Neural cell (in vitro differentiated cells): ENCODE data around the gene NR5A1. TPM values are rescaled to one million over a fixed set of nuclear protein-coding genes. Genes with fewer than 3 reads are reported as not detected.

ENCODE experiments used
- H2AFZ ChIP-seq: fragments of 200-600, 300-800 bp; sonication (generic), shearing (Covaris generic); 2 replicates; pipeline ENCODE4 v1.6.0; 2014; ENCODE audit warnings: low read depth, mild to moderate bottlenecking, antibody characterized with exemption, low read length, moderate library complexity
- H3F3A ChIP-seq: fragments of 200-600 bp; shearing (Covaris generic); 2 replicates; pipeline ENCODE4 v1.6.1; 2016; ENCODE audit warnings: mild to moderate bottlenecking, moderate library complexity, mixed read lengths, antibody characterized with exemption, low read length; ENCODE audit not compliant: insufficient read depth, poor library complexity, severe bottlenecking
- H3K27ac ChIP-seq: fragments of 200-600, 300-800 bp; sonication (generic), shearing (Covaris generic); 2 replicates; pipeline ENCODE4 v1.5.1; 2014; ENCODE audit warnings: mild to moderate bottlenecking, low read length, moderate library complexity
- H3K27me3 ChIP-seq: fragments of 300-800, 200-600 bp; sonication (generic), shearing (Covaris generic); 2 replicates; pipeline ENCODE4 v1.6.0; 2014; ENCODE audit warnings: mild to moderate bottlenecking, low read depth, low read length, moderate library complexity; ENCODE audit not compliant: insufficient read depth
- H3K36me3 ChIP-seq: fragments of 300-800, 200-600 bp; sonication (generic), shearing (Covaris generic); 2 replicates; pipeline ENCODE4 v1.5.1; 2014; ENCODE audit warnings: mild to moderate bottlenecking, antibody characterized with exemption, low read length, moderate library complexity; ENCODE audit not compliant: insufficient read depth
- H3K4me2 ChIP-seq: fragments of 300-800, 200-600 bp; sonication (generic), shearing (Covaris generic); 2 replicates; pipeline ENCODE4 v1.6.0; 2014; ENCODE audit warnings: mild to moderate bottlenecking, low read length
- H3K4me3 ChIP-seq: fragments of 300-800, 200-600 bp; sonication (generic), shearing (Covaris generic); 2 replicates; pipeline ENCODE4 v1.5.1; 2014; ENCODE audit warnings: mild to moderate bottlenecking, low read length, moderate library complexity
- H3K79me2 ChIP-seq: fragments of 200-600 bp; shearing (Covaris generic); replicated peaks from 2 replicates; pipeline ENCODE4 v1.6.0; 2014; ENCODE audit warnings: mild to moderate bottlenecking, low read length, moderate library complexity; ENCODE audit not compliant: insufficient read depth
- H3K9ac ChIP-seq: fragments of 300-800, 200-600 bp; sonication (generic), shearing (Covaris generic); 2 replicates; pipeline ENCODE4 v1.6.1; 2016; ENCODE audit warnings: mild to moderate bottlenecking, low read length, mixed read lengths
- H3K9me2 ChIP-seq: fragments of 200-600 bp; shearing (Covaris generic); 2 replicates; pipeline ENCODE4 v1.6.1; 2016; ENCODE audit warnings: mild to moderate bottlenecking, low read length, mixed read lengths; ENCODE audit not compliant: insufficient read depth
- H3K9me3 ChIP-seq: fragments of 200-600, 300-800 bp; sonication (generic), shearing (Covaris generic); 2 replicates; pipeline ENCODE4 v1.6.1; 2016; ENCODE audit warnings: mild to moderate bottlenecking, mixed run types, low read length, moderate library complexity, mixed read lengths
- H4K20me1 ChIP-seq: fragments of 200-600 bp; shearing (Covaris generic); 2 replicates; pipeline ENCODE4 v1.6.1; 2016; ENCODE audit warnings: mild to moderate bottlenecking, mixed run types; ENCODE audit not compliant: insufficient read depth
- EP300 ChIP-seq: fragments of 450-650 bp; conservative IDR thresholded peaks from 2 replicates; pipeline ENCODE4 v1.6.1; 2014; ENCODE audit warnings: antibody characterized with exemption, mild to moderate bottlenecking, moderate library complexity; ENCODE audit not compliant: poor library complexity, severe bottlenecking
- EZH2 ChIP-seq: fragments of 200-600, 300-800 bp; shearing (Covaris generic), sonication (generic); IDR thresholded peaks from 2 replicates; pipeline ENCODE4 v1.6.1; 2014; ENCODE audit warnings: antibody characterized with exemption, low read length, borderline replicate concordance, mild to moderate bottlenecking; ENCODE audit not compliant: insufficient read depth, poor library complexity, severe bottlenecking
- MXI1 ChIP-seq: fragments of 450-650 bp; conservative IDR thresholded peaks from 2 replicates; pipeline ENCODE4 v1.6.1; 2014; ENCODE audit warnings: antibody characterized with exemption, mild to moderate bottlenecking; ENCODE audit not compliant: poor library complexity, severe bottlenecking
- POLR2AphosphoS5 ChIP-seq: IDR thresholded peaks from 2 replicates; pipeline ENCODE4 v1.6.1; 2012
- RAD21 ChIP-seq: fragments of 450-650 bp; conservative IDR thresholded peaks from 2 replicates; pipeline ENCODE4 v1.6.1; 2014; ENCODE audit warnings: antibody characterized with exemption, mild to moderate bottlenecking, moderate library complexity
- SMC3 ChIP-seq: fragments of 450-650 bp; conservative IDR thresholded peaks from 2 replicates; pipeline ENCODE4 v1.6.1; 2014; ENCODE audit warnings: antibody characterized with exemption, mild to moderate bottlenecking, moderate library complexity; ENCODE audit not compliant: poor library complexity
- TAF1 ChIP-seq: IDR thresholded peaks from 2 replicates; pipeline ENCODE4 v1.6.1; 2012; ENCODE audit warnings: low read depth
- polyA plus RNA-seq: library from polyadenylated mRNA; depleted of rRNA; stranded (reverse); fragments of >200 nt; gene quantifications from 2 replicates; pipeline ENCODE4 v1.2.3, GENCODE V29; 2014
- TF ChIP-seq, protein P1 (sequence below): fragments of 450-650 bp; IDR thresholded peaks from 2 replicates; pipeline ENCODE4 v1.5.1; 2014; ENCODE audit warnings: antibody characterized with exemption, mild to moderate bottlenecking, moderate library complexity; ENCODE audit not compliant: poor library complexity, severe bottlenecking
- TF ChIP-seq, protein P2 (sequence below): IDR thresholded peaks from 2 replicates; pipeline ENCODE4 v1.6.1; 2012; ENCODE audit warnings: borderline replicate concordance

The NR5A1 gene
- polyA plus RNA-seq, 1 donor from 2014 or later, result 0.09 TPM

DNA sequence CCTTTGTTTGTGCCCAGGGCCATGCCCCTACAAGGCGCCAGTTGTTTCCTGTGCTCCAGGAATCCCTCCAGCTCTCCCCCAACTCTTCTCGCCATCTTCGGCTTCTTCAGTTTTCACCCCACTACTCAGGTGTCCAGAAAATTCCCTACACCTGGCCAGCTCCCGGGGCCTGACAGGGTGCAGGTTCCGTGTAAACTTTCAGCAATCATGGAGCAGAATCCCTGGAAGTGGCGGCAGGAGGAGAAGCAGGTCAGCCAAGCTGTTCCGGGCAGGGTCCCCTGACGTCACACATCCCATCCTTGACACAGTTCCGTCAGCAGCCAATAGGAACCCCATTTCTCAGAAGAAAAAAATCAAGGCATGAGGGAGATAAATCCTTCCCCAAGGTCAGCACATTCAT is 69.1 kb downstream of the NR5A1 start:
- Histone ChIP-seq H3K4me2 (no peak overlapping the region), H3K9me3 (no peaks in the 10 kb centered on the region), H2AFZ (no peak overlapping the region), H3K4me3 (no peak overlapping the region), H3K36me3 (no peaks in the 10 kb centered on the region), H3K9ac (no peak overlapping the region), H3F3A (no peaks in the 10 kb centered on the region), H4K20me1 (no peaks in the 10 kb centered on the region), H3K9me2 (no peaks in the 10 kb centered on the region), H3K27ac (no peak overlapping the region), H3K27me3 (no peaks in the 10 kb centered on the region), H3K79me2 (no peaks in the 10 kb centered on the region)
- TF ChIP-seq RAD21 (no peak), MXI1 (no peak), POLR2AphosphoS5 (no peak), EP300 (no peak), EZH2 (no peak), TAF1 (no peak)
- TF ChIP-seq, protein P1, sequence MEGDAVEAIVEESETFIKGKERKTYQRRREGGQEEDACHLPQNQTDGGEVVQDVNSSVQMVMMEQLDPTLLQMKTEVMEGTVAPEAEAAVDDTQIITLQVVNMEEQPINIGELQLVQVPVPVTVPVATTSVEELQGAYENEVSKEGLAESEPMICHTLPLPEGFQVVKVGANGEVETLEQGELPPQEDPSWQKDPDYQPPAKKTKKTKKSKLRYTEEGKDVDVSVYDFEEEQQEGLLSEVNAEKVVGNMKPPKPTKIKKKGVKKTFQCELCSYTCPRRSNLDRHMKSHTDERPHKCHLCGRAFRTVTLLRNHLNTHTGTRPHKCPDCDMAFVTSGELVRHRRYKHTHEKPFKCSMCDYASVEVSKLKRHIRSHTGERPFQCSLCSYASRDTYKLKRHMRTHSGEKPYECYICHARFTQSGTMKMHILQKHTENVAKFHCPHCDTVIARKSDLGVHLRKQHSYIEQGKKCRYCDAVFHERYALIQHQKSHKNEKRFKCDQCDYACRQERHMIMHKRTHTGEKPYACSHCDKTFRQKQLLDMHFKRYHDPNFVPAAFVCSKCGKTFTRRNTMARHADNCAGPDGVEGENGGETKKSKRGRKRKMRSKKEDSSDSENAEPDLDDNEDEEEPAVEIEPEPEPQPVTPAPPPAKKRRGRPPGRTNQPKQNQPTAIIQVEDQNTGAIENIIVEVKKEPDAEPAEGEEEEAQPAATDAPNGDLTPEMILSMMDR, result no peak

DNA sequence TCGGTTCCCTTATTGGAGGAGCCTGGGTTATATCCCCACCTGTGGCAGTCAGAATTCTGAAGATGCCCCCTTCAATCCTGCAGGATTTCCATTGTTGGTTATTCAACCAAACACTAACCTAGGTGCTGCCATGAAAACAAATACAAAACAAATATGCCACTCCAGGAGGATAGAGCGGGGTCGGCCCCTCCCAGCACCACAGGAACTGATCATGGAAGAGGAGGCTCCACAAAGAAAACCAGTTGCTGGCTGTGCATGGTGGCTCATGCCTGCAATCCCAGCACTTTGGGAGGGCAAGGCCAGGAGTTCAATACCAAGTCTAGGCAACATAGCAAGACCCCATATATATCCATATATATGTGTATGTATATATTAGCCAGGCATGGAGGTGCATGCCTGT is 70.1 kb downstream of the NR5A1 start:
- Histone ChIP-seq H4K20me1 (no peaks in the 10 kb centered on the region), H3K27ac (no peak overlapping the region), H3K36me3 (no peaks in the 10 kb centered on the region), H3K9me2 (no peaks in the 10 kb centered on the region), H3K4me2 (no peak overlapping the region), H3K4me3 (no peak overlapping the region), H2AFZ (no peak overlapping the region), H3K9me3 (no peaks in the 10 kb centered on the region), H3K79me2 (no peaks in the 10 kb centered on the region), H3K27me3 (no peaks in the 10 kb centered on the region), H3F3A (no peaks in the 10 kb centered on the region), H3K9ac (no peak overlapping the region)
- no peak for TF ChIP-seq SMC3
- no peak for TF ChIP-seq TAF1
- TF ChIP-seq, protein P2, sequence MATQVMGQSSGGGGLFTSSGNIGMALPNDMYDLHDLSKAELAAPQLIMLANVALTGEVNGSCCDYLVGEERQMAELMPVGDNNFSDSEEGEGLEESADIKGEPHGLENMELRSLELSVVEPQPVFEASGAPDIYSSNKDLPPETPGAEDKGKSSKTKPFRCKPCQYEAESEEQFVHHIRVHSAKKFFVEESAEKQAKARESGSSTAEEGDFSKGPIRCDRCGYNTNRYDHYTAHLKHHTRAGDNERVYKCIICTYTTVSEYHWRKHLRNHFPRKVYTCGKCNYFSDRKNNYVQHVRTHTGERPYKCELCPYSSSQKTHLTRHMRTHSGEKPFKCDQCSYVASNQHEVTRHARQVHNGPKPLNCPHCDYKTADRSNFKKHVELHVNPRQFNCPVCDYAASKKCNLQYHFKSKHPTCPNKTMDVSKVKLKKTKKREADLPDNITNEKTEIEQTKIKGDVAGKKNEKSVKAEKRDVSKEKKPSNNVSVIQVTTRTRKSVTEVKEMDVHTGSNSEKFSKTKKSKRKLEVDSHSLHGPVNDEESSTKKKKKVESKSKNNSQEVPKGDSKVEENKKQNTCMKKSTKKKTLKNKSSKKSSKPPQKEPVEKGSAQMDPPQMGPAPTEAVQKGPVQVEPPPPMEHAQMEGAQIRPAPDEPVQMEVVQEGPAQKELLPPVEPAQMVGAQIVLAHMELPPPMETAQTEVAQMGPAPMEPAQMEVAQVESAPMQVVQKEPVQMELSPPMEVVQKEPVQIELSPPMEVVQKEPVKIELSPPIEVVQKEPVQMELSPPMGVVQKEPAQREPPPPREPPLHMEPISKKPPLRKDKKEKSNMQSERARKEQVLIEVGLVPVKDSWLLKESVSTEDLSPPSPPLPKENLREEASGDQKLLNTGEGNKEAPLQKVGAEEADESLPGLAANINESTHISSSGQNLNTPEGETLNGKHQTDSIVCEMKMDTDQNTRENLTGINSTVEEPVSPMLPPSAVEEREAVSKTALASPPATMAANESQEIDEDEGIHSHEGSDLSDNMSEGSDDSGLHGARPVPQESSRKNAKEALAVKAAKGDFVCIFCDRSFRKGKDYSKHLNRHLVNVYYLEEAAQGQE, result no peak
- TF ChIP-seq EZH2, result no peak
- TF ChIP-seq MXI1, result no peak
- TF ChIP-seq, protein P1, result no peak
- TF ChIP-seq EP300, result no peak
- no peak for TF ChIP-seq RAD21
- TF ChIP-seq POLR2AphosphoS5, result no peak
